ENCODE data around the gene RANBP3.

DNA sequence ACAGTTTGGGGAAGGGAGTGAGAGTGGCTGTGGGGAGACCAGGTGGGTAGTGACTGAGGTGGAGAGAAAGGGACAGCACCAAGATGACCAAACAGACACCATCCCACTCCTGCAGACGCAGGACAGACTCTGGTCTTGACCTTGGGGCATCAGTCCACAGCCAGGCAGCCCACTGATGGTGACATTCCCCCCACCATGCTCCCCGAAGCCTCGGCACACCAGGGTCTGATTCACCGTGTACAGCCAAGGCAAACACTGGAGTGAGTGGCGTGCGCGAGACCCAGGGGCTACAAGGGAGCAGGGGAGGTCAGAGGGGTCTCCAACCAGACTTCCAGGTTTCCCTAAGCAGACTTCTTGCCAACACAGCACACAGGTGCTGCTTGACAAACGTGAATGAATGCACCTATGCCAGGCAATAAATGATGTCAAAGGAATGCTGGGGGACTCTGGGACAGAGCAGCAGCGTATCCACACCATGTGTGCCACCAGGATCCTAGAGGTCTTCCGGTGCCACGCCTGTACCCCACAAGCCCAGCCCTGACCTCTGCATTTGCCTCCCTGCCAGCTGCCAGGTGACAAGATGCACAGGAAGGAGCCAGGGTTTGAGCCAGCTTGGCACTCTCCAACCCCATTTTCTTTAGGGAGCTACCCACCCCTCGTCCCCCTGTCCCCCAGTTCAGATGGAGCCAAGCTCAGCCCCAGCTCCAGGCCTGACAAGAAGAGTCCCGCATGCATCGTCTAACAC lies 18.5 kb downstream of the RANBP3 start:
- TF ChIP-seq POLR2A (IDR thresholded peaks at IDR 0.05; ENCODE audit: borderline replicate concordance, extremely low read depth, insufficient read depth, insufficient read length) (no peak), RAD21 (IDR thresholded peaks at IDR 0.05; ENCODE audit: low read depth) (no peak), ZNF274 (IDR thresholded peaks at IDR 0.05; ENCODE audit: low read depth, low read length) (no peak), YY1 (IDR thresholded peaks at IDR 0.05; ENCODE audit: extremely low read depth, insufficient replicate concordance, low read depth, low read length) (no peak), SP1 (IDR thresholded peaks at IDR 0.05; ENCODE audit: low read depth) (no peak), FOSL1 (IDR thresholded peaks at IDR 0.05; ENCODE audit: low read depth) (no peak), ZBTB33 (IDR thresholded peaks at IDR 0.05; ENCODE audit: extremely low read depth, insufficient replicate concordance, low read length) (no peak), SIN3A (IDR thresholded peaks at IDR 0.05; ENCODE audit: low read depth) (no peak), POLR2AphosphoS5 (IDR thresholded peaks at IDR 0.05; ENCODE audit: low read depth, low read length) (no peak)
- TF ChIP-seq, protein P1, sequence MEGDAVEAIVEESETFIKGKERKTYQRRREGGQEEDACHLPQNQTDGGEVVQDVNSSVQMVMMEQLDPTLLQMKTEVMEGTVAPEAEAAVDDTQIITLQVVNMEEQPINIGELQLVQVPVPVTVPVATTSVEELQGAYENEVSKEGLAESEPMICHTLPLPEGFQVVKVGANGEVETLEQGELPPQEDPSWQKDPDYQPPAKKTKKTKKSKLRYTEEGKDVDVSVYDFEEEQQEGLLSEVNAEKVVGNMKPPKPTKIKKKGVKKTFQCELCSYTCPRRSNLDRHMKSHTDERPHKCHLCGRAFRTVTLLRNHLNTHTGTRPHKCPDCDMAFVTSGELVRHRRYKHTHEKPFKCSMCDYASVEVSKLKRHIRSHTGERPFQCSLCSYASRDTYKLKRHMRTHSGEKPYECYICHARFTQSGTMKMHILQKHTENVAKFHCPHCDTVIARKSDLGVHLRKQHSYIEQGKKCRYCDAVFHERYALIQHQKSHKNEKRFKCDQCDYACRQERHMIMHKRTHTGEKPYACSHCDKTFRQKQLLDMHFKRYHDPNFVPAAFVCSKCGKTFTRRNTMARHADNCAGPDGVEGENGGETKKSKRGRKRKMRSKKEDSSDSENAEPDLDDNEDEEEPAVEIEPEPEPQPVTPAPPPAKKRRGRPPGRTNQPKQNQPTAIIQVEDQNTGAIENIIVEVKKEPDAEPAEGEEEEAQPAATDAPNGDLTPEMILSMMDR (IDR thresholded peaks at IDR 0.05 in 2 of 3, conservative IDR thresholded peaks at IDR 0.05 in 1 of 3; ENCODE audit: borderline replicate concordance in 1 of 3, insufficient read depth in 1 of 3, low read depth in 2 of 3, low read length in 2 of 3): no peak

Measured in HCT116 (cell line).